WERI-Rb-1 (cell line): ENCODE results near the gene SIK2.

Source experiments
- DNase-seq: peaks from one replicate; pipeline ENCODE4 v3.0.0-alpha.2; 2020
- H3K27ac ChIP-seq: fragments of 250-450 bp; sonication (Bioruptor Pico); 2 replicates; pipeline ENCODE4 v1.5.1; 2020; ENCODE audit warnings: mild to moderate bottlenecking, moderate library complexity
- H3K27me3 ChIP-seq: fragments of 250-450 bp; sonication (Bioruptor Pico); 2 replicates; pipeline ENCODE4 v1.5.1; 2021; ENCODE audit warnings: mild to moderate bottlenecking, low read depth, moderate library complexity; ENCODE audit not compliant: insufficient read depth, severe bottlenecking
- H3K36me3 ChIP-seq: fragments of 250-450 bp; sonication (Bioruptor Pico); 2 replicates; pipeline ENCODE4 v1.5.1; 2020; ENCODE audit warnings: mild to moderate bottlenecking, moderate library complexity
- H3K4me3 ChIP-seq: 2 replicates; pipeline ENCODE4 v1.5.1; 2011; ENCODE audit warnings: low read depth, mild to moderate bottlenecking, control low read depth, low read length
- H3K9me3 ChIP-seq: fragments of 250-450 bp; sonication (Bioruptor Pico); 2 replicates; pipeline ENCODE4 v1.5.1; 2021; ENCODE audit warnings: mild to moderate bottlenecking, moderate library complexity; ENCODE audit not compliant: severe bottlenecking
- TF ChIP-seq, protein P1 (sequence below): IDR thresholded peaks from 2 replicates; pipeline ENCODE4 v1.5.1; 2011; ENCODE audit warnings: low read depth, mild to moderate bottlenecking, control low read depth, inconsistent platforms, low read length

The SIK2 gene

GRCh38 chr11:111729831-111730311 lies 127.6 kb downstream of the SIK2 start:
- TF ChIP-seq, protein P1, sequence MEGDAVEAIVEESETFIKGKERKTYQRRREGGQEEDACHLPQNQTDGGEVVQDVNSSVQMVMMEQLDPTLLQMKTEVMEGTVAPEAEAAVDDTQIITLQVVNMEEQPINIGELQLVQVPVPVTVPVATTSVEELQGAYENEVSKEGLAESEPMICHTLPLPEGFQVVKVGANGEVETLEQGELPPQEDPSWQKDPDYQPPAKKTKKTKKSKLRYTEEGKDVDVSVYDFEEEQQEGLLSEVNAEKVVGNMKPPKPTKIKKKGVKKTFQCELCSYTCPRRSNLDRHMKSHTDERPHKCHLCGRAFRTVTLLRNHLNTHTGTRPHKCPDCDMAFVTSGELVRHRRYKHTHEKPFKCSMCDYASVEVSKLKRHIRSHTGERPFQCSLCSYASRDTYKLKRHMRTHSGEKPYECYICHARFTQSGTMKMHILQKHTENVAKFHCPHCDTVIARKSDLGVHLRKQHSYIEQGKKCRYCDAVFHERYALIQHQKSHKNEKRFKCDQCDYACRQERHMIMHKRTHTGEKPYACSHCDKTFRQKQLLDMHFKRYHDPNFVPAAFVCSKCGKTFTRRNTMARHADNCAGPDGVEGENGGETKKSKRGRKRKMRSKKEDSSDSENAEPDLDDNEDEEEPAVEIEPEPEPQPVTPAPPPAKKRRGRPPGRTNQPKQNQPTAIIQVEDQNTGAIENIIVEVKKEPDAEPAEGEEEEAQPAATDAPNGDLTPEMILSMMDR, result no peak
- no peak overlapping the region for H3K27ac ChIP-seq
- H3K36me3 ChIP-seq, result peaks cover 14% of the 10 kb centered on the region
- H3K9me3 ChIP-seq, result no peaks in the 10 kb centered on the region
- H3K27me3 ChIP-seq, result no peaks in the 10 kb centered on the region
- no peak overlapping the region for H3K4me3 ChIP-seq
- DNase-seq, result no peak

- no peaks in the 10 kb centered on the region for H3K9me3 ChIP-seq
- H3K36me3 ChIP-seq, result peaks cover 7% of the 10 kb centered on the region
- no peak overlapping the region for H3K27ac ChIP-seq
- no peak for DNase-seq
- H3K4me3 ChIP-seq, result no peak overlapping the region
- TF ChIP-seq, protein P1, result no peak
- no peaks in the 10 kb centered on the region for H3K27me3 ChIP-seq
Observed at GRCh38 chr11:111730871-111731591, 128.8 kb downstream of the SIK2 start.

DNA sequence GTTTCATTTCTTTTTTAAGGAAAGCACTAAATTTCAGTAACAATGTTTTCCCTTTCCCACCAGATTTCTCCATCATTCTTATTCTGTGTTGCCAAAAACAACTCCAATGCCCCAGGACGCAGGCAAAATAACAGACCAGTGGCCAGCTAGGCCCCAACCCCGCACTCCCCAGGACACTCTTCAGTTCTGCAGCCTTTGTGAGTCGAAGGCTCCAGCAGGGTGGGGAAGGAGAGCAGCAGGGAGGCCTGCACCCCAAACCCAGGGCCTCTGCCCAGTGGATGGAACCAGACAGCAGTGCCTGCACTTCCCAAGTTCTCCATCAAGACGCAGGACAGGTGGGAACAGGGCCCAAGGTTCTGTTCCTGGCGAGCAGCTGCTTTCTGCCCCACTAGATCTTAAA lies 129.6 kb downstream of the SIK2 start:
- DNase-seq, result no peak
- TF ChIP-seq, protein P1, result no peak
- Histone ChIP-seq H3K27me3 (no peaks in the 10 kb centered on the region), H3K9me3 (no peaks in the 10 kb centered on the region), H3K4me3 (no peak overlapping the region), H3K36me3 (no peaks in the 10 kb centered on the region; the same call in 1 of the 2 replicates), H3K27ac (no peak overlapping the region)

DNA sequence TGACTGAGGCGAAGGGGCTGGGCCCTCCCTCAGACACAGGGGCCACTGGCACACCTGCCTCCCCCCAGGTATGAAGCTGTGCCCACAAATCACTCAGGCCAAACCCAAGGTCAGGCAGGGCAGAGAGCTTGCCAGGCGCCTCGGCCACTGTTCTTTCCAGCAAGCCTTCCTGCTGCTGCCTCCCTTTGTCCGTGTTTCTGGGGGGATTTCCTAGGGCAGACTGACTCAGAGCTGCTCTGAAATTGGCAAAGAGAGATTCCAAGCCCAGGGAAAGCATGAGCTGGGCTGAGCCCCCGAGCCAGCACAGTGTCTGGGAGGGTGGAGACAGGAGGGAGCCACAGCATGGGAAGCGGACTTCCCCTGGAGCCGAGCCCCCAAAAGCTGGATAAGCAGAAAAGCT lies 130.8 kb downstream of the SIK2 start:
- Histone ChIP-seq H3K9me3 (no peaks in the 10 kb centered on the region), H3K4me3 (no peak overlapping the region), H3K27me3 (no peaks in the 10 kb centered on the region), H3K36me3 (no peaks in the 10 kb centered on the region), H3K27ac (no peak overlapping the region)
- TF ChIP-seq, protein P1, result no peak
- DNase-seq, result no peak

- Histone ChIP-seq H3K4me3 (no peak overlapping the region), H3K27me3 (no peaks in the 10 kb centered on the region), H3K36me3 (peaks cover 4% of the 10 kb centered on the region; the same call in 1 of the 2 replicates), H3K9me3 (no peaks in the 10 kb centered on the region), H3K27ac (no peak overlapping the region)
- TF ChIP-seq, protein P1, result no peak
- DNase-seq, result no peak
Observed at GRCh38 chr11:111733611-111734088, 131.4 kb downstream of the SIK2 start.
